ENCODE data around the gene EGFR.

Gene EGFR

GRCh38 chr7:55233001-55233400 lies 214.2 kb downstream of the EGFR start:
- ATAC-seq = no peak
- no peak for TF ChIP-seq ZFP30 (CRISPR knock-in tag; IDR thresholded peaks at IDR 0.05)
- TF ChIP-seq TSHZ2 (CRISPR knock-in tag; IDR thresholded peaks at IDR 0.05) = no peak
- no peak for TF ChIP-seq PATZ1 (CRISPR knock-in tag; IDR thresholded peaks at IDR 0.05; ENCODE audit: borderline replicate concordance)
- no peak for TF ChIP-seq ZNF70 (CRISPR knock-in tag; IDR thresholded peaks at IDR 0.05)
- TF ChIP-seq RARB (CRISPR knock-in tag; IDR thresholded peaks at IDR 0.05) = no peak
- TF ChIP-seq TCF4 (CRISPR knock-in tag; IDR thresholded peaks at IDR 0.05; ENCODE audit: borderline replicate concordance) = no peak
- TF ChIP-seq POU6F1 (CRISPR knock-in tag; IDR thresholded peaks at IDR 0.05; ENCODE audit: borderline replicate concordance, low read depth) = no peak
- no peak for TF ChIP-seq CSRNP3 (CRISPR knock-in tag; IDR thresholded peaks at IDR 0.05)
- TF ChIP-seq ZNF565 (CRISPR knock-in tag; conservative IDR thresholded peaks at IDR 0.05; ENCODE audit: low read depth) = no peak
- TF ChIP-seq GLIS3 (CRISPR knock-in tag; IDR thresholded peaks at IDR 0.05) = no peak
- no peak for TF ChIP-seq SNAI2 (CRISPR knock-in tag; IDR thresholded peaks at IDR 0.05)
- TF ChIP-seq ISL1 (CRISPR knock-in tag; IDR thresholded peaks at IDR 0.05) = no peak
- TF ChIP-seq ESRRG (CRISPR knock-in tag; IDR thresholded peaks at IDR 0.05) = no peak
- TF ChIP-seq CSDC2 (CRISPR knock-in tag; IDR thresholded peaks at IDR 0.05) = no peak
- TF ChIP-seq ZNF8 (CRISPR knock-in tag; IDR thresholded peaks at IDR 0.05) = no peak
- no peak for TF ChIP-seq PPARA (CRISPR knock-in tag; IDR thresholded peaks at IDR 0.05; ENCODE audit: borderline replicate concordance)
- TF ChIP-seq ZFP3 (CRISPR knock-in tag; IDR thresholded peaks at IDR 0.05) = no peak

GRCh38 chr7:55234408-55234807 lies 215.6 kb downstream of the EGFR start:
- no peak for ATAC-seq
- TF ChIP-seq CSRNP3 (CRISPR knock-in tag; IDR thresholded peaks at IDR 0.05) (no peak), TCF4 (CRISPR knock-in tag; IDR thresholded peaks at IDR 0.05; ENCODE audit: borderline replicate concordance) (no peak), PPARA (CRISPR knock-in tag; IDR thresholded peaks at IDR 0.05; ENCODE audit: borderline replicate concordance) (no peak), GLIS3 (CRISPR knock-in tag; IDR thresholded peaks at IDR 0.05) (no peak), ESRRG (CRISPR knock-in tag; IDR thresholded peaks at IDR 0.05) (no peak), ISL1 (CRISPR knock-in tag; IDR thresholded peaks at IDR 0.05) (no peak), ZNF70 (CRISPR knock-in tag; IDR thresholded peaks at IDR 0.05) (no peak), CSDC2 (CRISPR knock-in tag; IDR thresholded peaks at IDR 0.05) (no peak), ZNF565 (CRISPR knock-in tag; conservative IDR thresholded peaks at IDR 0.05; ENCODE audit: low read depth) (no peak), ARNTL (CRISPR knock-in tag; IDR thresholded peaks at IDR 0.05; ENCODE audit: borderline replicate concordance, low read depth) (no peak), BACH2 (CRISPR knock-in tag; IDR thresholded peaks at IDR 0.05; ENCODE audit: borderline replicate concordance) (no peak), ZC3H10 (CRISPR knock-in tag; IDR thresholded peaks at IDR 0.05) (no peak), CREB5 (CRISPR knock-in tag; IDR thresholded peaks at IDR 0.05; ENCODE audit: low read depth) (no peak), TOX (CRISPR knock-in tag; IDR thresholded peaks at IDR 0.05; ENCODE audit: borderline replicate concordance) (no peak), ZFP30 (CRISPR knock-in tag; IDR thresholded peaks at IDR 0.05) (no peak), SNAI2 (CRISPR knock-in tag; IDR thresholded peaks at IDR 0.05) (no peak), PATZ1 (CRISPR knock-in tag; IDR thresholded peaks at IDR 0.05; ENCODE audit: borderline replicate concordance) (no peak)

Data from SK-N-SH treated with all-trans-retinoic acid at 6 μM for 48 hours (cell line).